ENCODE data around the gene UBXN1.
"Not testable (repeated sequence)": the region's sequence is repeated elsewhere in the genome, so short reads cannot be mapped to it uniquely, and the experiment has no call there.

Gene UBXN1

GRCh38 chr11:62708793-62709192, 29.9 kb upstream of the UBXN1 start:
- DNase-seq, result peak in 8 of 58 donors; percentile 37 to 54 (median 50)

- peak in 7 of 58 donors; percentile 7 to 45 (median 22) for DNase-seq
Measured at GRCh38 chr11:62708392-62708791, 29.5 kb upstream of the UBXN1 start.

GRCh38 chr11:62707277-62707861, 28.5 kb upstream of the UBXN1 start, which contains the start of the genes BSCL2 and GNG3:
Gene BSCL2 (minus strand): TSS chr11:62707424. CDS start chr11:62707195, 229 bp downstream.
Gene GNG3 (plus strand): TSS chr11:62707676. CDS start chr11:62708296, 620 bp downstream.
- DNase-seq, result peak; percentile 26 to 97 (median 84)

GRCh38 chr11:62706850-62707247, 28.0 kb upstream of the UBXN1 start:
- DNase-seq, result peak in 1 of 58 donors; percentile 35

- peak; percentile 51 to 98 (median 92) for DNase-seq
Measured at GRCh38 chr11:62705880-62706849, 27.3 kb upstream of the UBXN1 start.

- no peak for DNase-seq
Measured at GRCh38 chr11:62705413-62705812, 26.5 kb upstream of the UBXN1 start.

- not testable (repeated sequence) for DNase-seq
Measured at GRCh38 chr11:62703921-62704320, 25.0 kb upstream of the UBXN1 start.

GRCh38 chr11:62702246-62702645, 23.4 kb upstream of the UBXN1 start:
- no peak for DNase-seq

- peak in 45 of 58 donors; percentile 11 to 71 (median 40) for DNase-seq
Measured at GRCh38 chr11:62694455-62695167, 15.7 kb upstream of the UBXN1 start.

- DNase-seq, result not testable (repeated sequence)
Measured at GRCh38 chr11:62693624-62694023, 14.8 kb upstream of the UBXN1 start.

- DNase-seq, result peak in 23 of 58 donors; percentile 11 to 79 (median 29)
Measured at GRCh38 chr11:62689421-62690183, 10.7 kb upstream of the UBXN1 start, which contains the start of gene LRRN4CL. Gene LRRN4CL (minus strand): TSS chr11:62689530. CDS start chr11:62688508, 1,022 bp downstream.

- DNase-seq, result no peak
Measured at GRCh38 chr11:62688491-62688890, 9.6 kb upstream of the UBXN1 start.

- no peak for DNase-seq
Measured at GRCh38 chr11:62687508-62688396, 8.9 kb upstream of the UBXN1 start.

- DNase-seq, result no peak
Measured at GRCh38 chr11:62682518-62682917, 3.6 kb upstream of the UBXN1 start.

GRCh38 chr11:62680825-62681240, 2.0 kb upstream of the UBXN1 start:
- DNase-seq, result peak in 3 of 58 donors; percentile 16 to 25 (median 16)

GRCh38 chr11:62678433-62678769, 472 bp downstream of the UBXN1 start:
- DNase-seq, result no peak

- no peak for DNase-seq
Measured at GRCh38 chr11:62677714-62678113, 1.2 kb downstream of the UBXN1 start.

- DNase-seq, result no peak
Measured at GRCh38 chr11:62677156-62677555, 1.7 kb downstream of the UBXN1 start.

- no peak for DNase-seq
Measured at GRCh38 chr11:62676698-62677097, 2.2 kb downstream of the UBXN1 start.

- DNase-seq, result not testable (repeated sequence)
Measured at GRCh38 chr11:62675415-62675814, 3.5 kb downstream of the UBXN1 start.
